Fibroblast of gingiva (primary cell): ENCODE data around the gene DIP2C.

Source experiments
- DNase-seq: peaks from one replicate; pipeline ENCODE4 v3.0.0-alpha.2; 2011; ENCODE audit warnings: low read depth

DIP2C gene

DNA sequence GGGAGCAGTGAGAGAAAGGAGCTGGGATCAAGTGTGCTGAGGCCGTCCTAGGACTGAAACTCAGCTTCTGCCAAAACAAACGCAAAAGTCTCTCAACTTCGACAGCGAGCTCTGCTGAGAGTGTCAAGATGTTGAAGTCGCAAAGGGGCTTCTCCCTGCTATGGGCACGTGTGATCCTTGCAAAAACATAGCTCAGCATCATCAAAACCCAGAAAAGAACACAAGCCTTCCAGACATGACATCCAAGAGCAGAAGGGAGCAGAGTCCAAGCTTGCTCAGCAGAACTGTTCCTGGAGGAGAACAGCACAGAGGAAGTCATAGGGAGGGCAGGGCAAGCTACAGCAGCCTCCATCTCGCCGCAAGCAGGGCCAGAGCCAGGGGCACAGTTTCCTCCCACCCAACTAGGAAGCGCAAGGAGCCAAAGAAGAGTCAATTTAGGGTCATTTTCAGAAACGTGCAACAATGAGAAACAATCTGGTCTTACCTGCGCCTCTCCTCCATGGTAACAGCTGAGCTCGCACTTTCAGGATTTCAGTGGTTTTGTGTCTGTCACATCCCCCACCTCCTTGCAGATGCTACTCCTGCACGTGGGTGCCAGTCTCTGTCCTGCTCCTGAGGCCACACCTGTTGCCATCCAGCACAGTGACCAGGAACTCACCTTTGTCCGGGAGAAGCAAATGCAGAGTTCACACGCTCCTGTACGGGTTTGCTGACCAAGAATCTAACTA is 113.9 kb downstream of the DIP2C start:
- no peak for DNase-seq

DNA sequence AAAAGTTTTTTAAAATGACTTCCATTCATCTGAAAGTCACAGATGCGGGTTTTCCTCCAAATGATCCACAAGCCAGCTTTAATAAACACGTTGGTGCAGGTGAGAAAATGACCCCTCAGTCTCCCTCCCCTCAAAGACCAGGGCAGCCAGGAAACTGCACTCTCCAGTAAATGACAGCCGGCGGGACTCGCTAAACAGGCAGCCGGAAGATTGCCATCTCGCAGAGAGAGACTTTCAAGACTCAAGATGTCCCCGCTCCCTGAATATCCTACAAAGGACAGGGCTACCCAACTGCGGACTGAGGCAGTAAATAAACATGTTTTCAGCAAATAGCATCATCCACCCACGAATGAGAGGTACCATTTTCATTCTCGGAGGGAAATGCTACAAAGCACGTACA is 116.8 kb downstream of the DIP2C start:
- DNase-seq = no peak

DNA sequence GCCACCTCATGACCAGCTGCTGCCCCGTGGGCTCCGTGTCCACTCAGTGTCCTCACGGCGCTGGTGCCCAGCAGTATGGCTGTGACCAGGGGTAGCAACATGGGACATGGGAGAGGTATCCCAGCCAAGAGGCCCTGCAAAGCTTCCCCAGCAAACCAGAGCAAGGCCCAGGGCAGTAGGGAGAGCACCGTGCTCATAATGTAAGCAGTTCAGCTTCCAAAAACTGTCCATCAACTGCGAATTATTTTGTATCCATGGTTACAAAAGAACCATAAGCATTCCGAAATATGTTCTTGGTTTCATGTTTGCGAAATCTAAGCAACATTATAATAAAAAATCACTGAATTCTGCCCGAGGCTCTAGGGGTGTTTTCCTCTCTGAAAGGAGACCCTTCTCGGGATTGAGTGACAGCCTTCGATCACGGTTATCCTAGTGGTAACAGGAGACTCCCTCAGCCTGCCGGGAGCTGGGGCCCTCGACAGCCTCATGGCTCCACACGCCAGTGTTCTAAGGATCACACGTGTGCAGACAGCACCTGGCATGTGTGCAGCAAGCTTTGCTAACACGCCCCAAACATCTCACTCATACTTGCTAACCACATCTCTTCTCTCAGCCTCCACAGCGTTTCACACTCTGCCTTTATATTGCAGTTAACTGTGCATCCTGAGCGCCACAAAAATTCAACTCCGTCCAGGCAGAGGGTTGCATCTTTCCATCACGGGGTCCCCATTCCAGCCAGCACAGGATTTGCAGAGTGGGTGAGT is 117.6 kb downstream of the DIP2C start:
- peak; percentile 88 for DNase-seq

DNA sequence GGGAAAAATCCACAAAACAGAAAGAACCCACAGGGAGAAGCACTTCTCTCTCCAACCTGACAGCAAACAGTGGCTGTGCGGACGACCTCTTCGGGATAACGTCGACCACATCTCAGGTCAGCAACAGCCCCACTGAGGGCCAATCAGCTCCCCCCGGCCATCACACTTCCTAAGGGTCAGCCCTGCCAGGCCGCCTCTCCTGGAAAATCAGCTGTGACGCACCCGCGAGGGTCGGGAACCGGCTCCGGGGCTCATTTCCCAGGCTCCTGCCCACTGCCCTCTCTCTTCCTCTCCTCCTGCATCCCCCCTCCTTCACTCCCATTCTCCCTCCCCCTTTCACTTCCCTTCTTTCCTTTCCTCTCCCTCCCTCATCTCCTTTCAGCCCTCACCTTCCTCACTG is 118.3 kb downstream of the DIP2C start:
- no peak for DNase-seq

DNA sequence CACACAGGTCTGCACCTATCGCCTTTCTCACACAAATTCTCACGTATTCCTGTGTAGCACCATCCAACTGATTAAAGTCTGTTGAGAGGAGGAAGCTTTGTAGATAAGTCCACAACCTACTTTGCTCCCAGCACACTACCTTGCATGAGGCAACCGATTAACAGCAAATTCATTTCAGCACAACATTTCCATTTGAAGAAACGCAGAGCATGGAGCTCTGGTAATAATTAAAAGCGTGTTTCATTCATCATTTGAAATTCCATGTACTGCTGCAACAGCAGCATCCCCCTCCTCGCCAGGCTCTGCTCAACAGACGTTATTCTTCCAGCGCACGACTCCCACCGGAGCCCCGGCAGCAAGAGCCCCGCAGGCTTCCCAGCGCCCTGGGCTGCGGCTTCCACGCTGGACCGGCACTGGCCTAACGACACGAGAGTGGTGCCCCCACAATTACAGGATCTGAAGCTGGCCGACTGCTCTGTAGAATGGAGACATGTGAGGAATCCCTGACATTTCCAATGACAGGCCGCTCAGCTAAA is 118.8 kb downstream of the DIP2C start:
- no peak for DNase-seq

DNA sequence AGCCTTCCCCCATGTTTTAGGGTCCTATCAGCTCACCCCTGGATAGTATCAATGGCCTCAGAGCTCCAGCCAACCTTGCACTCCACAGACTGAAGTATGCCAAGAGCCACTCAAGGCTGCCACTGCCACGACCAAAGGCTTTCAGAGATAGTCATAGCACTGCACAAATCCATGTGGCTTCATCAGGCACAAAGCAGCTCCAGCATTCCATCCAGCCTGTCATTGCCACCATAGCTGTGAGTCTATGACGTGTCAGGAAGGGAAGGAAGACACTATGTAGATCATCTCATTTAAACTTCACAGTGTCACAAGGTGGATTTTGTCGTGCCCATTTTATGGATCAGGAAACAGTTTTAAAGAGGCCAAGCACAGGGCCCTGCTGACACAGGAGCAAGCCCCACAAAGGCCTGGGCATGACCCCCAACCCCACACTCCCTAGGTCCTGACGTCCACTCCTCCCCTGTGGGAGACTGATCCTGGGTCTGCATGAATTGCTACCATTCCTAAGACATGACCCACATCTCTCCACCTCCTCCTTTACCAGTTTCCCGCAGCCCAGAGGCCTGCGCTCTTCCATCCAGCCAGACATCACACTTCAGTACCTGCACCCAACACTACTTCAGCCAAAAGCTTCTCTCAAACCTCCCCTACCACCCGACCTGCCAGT is 119.4 kb downstream of the DIP2C start:
- DNase-seq = no peak

DNA sequence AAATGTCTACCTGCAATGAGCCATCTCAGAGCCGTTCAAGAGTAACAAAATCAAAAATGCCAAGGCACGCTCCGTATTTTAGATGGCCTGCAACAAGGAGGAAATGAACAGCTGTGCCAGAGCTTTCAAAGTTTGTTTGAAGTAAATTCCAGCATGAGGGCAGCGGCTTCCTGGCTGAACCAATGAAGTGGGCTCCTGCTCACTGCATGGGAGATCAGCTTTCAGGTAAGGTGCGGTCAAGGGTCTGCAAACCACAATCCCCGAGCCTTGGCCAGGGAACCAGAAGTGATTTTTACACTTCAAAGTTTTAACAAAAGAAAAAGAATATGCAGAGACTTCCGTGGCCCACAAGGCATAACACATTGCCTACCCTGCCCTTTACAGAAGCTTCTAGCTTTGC is 120.6 kb downstream of the DIP2C start:
- no peak for DNase-seq

DNA sequence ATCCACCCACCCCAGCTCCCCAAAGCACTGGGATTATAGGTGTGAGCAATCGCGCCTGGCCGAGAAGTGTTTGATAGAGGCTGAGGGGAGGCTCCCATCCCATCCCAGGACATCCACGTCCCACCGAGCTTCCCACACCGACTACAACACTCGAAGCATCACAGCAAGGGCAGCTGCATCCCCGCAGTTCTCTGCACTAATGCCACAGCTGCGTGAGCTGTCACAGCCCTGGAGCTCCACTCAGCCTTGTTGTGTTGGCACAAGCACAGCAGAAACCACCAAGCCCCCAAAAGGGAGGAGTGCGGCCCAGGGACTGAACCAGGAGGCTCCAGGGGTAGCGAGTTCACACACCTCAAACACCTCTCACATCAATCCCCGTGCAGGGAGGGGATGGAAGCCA is 121.6 kb downstream of the DIP2C start:
- DNase-seq = no peak

DNA sequence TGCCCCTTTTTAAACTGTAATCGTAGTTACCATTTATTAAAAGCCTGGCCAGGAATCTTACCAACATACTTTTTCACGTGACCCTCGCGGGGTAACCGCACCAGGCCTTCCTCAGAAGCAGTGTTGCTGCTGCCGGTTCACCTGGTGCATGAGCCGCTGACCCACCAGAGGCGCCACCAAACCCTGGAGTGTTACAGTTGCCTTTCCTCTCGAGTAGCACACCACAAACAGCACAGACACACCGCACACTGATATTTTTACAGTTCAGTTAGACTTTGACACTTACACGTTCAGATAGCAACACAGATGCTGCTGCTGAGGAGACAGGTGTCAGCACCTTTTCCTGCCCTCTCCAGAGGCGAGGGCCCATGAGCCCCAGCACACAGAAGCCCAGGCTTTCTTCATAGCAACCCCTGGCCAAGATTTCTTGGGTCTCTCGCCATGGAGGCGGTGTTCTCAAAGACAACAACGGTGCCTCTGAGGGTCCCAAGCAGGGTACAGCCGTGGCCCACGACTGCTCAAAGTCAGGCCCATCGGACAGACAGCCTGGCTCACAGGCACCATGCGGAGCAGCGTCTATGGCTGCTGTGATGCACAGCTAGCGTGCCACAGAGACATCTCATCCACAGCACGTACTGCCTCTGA is 123.1 kb downstream of the DIP2C start:
- DNase-seq = no peak

DNA sequence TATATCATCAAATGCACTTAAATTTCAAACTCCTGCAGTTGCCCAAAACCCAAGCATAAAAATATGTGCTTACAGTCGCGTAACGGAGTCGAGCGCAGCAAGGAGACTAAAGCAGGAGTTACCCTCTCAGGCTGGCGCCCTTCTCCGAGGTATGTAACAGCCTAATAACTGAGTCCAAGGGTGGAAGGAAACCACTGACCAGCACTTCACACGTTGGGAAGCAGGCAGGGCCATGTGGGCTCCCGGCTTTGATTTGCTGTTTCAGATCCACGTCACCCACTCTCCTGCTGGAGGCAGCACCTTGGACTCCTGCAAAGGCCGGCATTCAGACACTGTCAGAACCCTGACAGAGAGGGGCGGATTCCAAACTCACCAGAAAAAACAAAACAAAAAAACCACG is 123.8 kb downstream of the DIP2C start:
- no peak for DNase-seq

DNA sequence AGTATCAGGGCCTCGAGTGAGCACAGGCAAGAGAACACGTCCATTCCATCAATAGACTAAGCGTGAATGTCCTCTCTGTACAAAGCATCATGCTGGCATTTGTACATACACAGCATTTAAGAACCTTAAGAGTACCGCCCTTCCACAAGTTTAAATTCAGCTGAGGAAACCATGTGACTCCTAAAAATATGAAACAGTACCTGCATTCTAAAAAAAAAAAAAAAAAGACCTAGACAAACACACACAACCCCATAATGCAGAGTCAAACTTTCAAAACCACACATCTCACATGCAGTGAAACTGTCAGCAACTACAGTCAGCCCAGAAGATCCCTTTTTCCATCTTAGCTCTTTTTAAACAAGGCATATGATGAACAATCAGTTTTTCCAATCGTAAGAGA is 124.3 kb downstream of the DIP2C start:
- no peak for DNase-seq

DNA sequence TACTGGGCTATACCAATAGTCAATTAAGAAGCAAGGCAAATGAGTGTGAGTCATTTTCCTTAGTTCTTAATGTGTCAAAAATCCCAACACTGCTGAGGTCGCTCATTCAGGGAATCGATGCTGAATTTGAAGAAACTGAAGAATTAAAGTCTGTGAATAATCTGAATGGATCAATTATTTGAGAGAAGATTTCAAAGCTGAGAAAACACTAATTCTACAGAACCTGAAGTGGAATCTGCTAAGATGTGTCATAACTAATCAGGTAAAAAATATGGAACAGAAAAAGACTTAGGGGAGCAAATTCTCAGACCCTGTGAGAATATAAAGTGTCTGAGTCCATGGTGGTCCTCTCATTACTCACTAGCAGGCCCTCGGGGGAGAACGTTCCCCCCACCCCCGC is 125.6 kb downstream of the DIP2C start:
- DNase-seq = no peak

DNA sequence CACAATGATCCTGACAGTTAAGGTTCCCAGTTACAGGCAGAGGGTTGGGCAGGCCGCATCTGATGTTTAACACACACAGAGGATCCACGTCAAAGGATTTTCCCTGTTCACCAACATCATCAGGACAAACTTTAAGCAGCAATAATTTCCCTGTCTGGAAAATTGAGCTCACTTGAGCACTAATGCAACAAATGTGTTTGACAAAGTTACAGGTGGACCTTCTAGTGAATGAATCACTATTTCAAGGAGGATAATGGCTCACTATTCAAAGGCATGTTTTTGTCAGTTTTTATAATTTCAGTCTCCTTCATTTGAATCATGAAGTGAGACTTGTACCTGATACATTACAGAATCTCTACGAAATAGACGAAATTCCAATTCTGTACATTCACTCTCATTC is 127.3 kb downstream of the DIP2C start:
- DNase-seq = no peak

DNA sequence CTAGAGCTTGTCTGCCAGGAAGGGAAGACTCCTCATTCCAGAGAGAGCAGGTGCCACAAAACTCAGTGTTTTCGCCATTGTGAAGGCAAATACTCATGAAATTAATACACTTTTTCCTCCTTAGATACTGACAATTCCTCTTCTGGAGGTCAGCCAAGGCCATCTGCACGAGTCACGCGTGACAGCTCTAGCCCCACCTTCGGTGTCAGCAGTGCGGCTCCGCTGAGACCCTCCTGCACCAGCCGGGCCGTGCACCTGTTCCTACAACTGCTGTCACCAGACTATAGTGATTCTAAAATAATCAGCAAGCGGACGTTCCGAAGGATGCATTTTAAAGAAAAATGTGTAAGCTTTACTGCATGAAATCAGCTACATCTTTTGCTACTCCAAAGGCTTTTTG is 127.7 kb downstream of the DIP2C start:
- DNase-seq = no peak

DNA sequence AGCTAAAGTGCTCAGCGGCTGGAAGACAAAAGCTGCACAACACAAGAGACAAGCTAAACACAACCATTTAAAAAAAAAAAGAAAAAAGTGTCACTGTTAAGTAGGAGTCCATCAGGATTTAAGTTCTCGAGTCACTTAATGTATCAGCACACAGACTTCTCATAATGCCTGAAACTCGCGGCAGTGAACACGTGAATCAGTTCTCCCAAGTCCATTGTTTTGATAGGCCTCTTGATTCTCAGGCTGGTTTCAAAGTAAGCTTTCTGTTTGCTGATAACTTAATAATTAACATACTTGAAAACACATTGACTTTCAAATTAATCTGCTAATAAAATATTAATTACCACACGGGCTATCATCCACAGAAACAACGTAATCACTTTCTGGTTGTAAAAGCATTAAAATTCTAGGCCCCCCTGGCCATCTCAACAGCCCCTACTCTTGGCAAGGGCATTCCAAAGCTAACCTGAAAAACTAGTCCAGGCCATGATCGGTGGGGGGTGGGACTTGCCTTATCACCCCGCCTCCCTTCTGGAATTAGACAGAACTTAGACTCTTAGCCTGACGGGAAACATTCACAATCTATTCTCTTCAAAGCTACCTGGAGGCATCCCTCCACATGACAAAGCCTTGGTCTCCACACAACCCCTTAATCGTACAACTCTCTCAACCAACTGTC is 129.0 kb downstream of the DIP2C start:
- DNase-seq = no peak

DNA sequence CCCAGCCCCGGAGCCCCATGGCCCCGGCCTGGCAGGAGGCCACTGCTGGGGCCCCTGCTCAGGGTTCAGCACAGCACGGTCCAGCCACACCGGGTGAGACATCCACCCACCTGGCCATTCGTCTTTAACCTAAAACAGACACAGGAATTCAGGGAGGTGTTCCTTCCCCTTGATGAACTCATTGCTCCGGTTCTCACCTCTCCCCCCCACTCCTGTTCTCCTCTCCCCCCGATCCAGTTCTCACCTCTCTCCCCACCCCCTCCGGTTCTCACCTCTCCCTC is 129.8 kb downstream of the DIP2C start:
- DNase-seq = no peak

DNA sequence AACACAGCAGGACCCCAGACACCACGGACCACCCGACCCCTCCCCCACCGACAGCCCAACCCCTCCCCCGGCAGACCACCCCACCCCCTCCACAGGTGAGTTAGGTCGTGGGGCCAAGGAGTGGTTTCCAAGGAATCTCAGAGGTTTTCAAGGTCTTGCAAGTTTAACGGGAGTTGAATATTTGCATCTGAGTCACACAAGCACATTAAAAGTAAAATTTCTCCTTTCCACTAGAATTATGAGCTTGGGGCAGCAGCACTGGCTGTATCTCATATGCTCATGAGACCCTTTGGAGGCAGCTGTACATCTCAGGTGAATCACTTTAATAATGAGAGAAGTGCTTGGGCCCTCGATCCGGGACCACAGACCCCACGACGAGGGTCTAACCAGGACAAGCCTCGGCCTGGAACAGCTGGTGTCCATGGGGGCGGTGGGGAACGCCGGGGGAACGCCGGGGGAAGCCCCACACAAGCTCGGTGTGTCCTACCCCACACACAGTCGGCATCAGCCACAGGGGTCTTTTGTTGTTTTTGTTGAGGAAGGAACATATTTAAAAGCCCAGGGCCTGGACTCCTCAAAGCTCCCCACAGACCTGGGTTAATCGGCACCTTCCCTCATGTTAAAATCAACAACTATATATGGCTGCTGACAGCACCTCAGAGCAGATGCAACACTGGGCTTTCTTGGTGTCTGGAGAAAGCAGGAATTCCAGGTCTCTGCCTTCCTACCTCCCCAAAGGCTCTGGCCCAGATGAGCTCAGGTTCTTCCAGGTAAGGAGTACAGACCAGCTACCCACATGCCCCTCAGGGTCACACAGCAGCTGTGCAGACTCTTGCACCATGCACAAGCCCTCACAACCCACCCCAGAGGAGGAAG is 130.3 kb downstream of the DIP2C start:
- DNase-seq = no peak

DNA sequence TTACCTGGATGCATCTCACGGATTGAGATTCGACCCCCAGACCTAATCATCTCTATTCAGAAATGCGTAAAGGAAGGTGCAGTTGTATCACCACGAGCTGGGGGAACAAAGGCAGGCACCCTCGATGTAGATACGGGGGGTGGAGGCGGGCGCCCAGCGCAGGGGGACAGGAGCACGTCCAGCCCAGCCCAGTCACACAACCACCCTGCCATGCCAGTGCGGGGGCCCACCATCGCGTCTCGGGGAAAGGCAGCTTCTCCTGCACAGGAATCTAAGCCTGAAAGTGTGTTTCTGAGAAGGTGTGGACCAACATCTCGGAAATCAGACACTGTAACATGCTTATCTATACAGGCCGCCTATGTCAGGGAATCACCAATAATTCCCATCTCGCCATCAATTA is 131.1 kb downstream of the DIP2C start:
- no peak for DNase-seq

DNA sequence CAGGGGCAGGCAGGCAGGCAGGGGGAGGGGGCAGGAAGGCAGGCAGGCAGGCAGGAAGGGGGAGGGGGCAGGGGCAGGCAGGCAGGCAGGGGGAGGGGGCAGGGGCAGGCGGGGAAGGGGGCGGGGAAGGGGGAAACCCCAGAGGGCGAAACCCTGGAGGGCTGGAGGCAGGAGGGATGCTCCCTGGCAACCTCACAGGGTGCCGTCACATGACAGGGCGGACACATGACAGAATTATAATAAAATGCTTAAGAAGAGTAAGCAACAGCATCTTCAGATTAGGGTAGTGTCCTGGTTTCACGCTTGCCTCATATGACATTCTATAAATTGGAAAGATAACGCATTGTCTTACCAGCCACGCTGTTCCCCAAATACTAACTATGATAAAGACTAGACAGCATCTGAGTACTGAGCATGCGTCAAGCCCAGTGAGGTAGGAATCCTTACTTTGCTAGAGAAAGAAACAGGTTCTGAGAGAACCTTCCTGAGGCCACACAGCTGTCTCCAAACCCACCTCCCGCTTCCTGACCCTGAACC is 131.6 kb downstream of the DIP2C start:
- DNase-seq = no peak

DNA sequence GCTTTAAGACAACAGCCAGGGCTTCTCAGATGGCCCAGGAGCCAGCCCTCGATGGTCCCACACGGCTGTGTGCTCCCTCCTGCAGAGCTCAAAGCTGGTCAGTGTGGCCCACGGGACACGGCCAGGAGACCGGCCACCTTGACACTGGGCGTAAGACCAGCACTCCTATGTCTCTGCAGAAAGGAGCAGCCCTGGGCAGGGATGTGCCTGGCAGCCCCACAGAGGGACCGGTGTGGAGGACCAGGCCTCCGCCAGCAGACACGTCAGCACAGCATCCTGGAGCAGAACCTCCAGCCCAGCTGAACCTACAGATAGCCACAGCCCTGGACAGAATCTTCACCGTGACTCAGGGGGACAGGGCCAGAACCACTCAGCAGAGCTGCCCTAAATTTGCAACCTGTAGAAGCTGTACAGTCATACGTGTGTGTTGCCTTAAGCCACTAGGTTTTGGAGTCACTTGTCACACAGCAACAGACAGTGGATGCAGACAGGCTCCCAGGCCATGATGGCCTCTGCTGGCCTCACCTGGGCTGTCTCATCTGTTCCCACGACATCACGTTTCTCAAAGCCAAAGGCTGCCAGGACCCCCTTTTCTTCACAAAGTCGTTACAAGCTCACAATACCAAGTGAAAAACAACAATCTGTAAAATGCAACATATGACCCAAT is 132.4 kb downstream of the DIP2C start:
- no peak for DNase-seq
